ENCODE measurements around the gene MNX1. TPM values are rescaled to one million over a fixed set of nuclear protein-coding genes. Genes with fewer than 3 reads are reported as not detected.
A peak's percentile ranks its signal among the peaks of the same experiment; 100 is the strongest.

MNX1 gene
- total and polyA plus RNA-seq, 2 donors: 0.07 to 0.09 TPM

DNA sequence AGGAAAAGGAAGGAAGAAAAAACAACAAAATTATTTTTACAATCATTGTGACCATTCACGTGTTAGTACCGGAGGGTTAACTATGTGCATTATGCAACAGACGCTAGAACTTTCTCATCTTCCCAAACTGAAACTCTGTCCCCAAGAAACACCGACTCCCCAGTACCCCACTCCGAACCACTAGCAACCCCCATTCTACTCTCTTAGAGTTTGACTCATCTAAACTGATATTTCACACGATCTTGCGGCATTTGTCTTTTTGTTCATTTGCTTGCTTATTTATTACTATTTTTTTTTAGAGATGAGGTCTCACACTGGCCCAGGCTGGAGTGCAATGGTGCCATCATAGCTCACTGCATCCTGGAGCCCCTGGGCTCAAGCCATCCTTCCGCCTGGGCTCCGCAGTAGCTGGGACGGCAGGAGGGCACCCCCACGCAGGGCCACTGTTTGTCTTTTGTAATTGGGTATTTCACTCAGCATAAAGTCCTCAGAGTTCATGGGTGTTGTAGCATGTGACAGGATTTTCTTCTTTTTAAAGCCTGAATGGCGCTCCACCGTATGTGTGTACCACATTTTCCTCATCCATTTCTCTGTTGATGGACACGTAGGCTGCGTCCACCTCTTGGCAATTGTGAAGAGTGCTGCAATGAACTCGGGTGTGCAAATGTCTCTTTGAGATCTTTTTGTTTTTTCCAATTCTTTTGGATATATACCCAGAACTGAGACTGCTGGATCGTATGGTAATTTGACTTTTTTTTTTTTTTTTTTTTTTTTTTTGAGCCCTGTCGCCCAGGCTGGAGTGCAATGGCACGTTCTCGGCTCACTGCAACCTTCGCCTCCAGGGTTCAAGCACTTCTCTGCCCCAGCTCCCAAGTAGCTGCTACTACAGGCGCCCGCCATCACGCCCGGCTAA lies 9.5 kb downstream of the MNX1 start:
- Histone ChIP-seq H3K4me1 (ENCODE audit: control insufficient read depth in 2 of 2, insufficient read depth in 2 of 2, low read length in 2 of 2) (no peaks in the 10 kb centered on the region), H3K27me3 (ENCODE audit: control insufficient read depth in 2 of 2, insufficient read depth in 1 of 2, low read length in 1 of 2) (peaks cover 87 to 99% of the 10 kb centered on the region in 2 donors), H3K27ac (ENCODE audit: low read depth in 1 of 2, low read length in 1 of 2) (no peak overlapping the region), H3K4me3 (ENCODE audit: low read length in 2 of 2) (no peak overlapping the region), H3K36me3 (ENCODE audit: control insufficient read depth in 2 of 2, insufficient read depth in 2 of 2, low read length in 1 of 2) (no peaks in the 10 kb centered on the region), H3K9me3 (ENCODE audit: control insufficient read depth in 2 of 2, insufficient read depth in 1 of 2, low read length in 1 of 2) (peaks cover 0 to 3% of the 10 kb centered on the region in 2 donors)
- no peak for DNase-seq (ENCODE audit: low read depth in 6 of 9, low spot score in 9 of 9)
- WGBS: 15% methylated on average over 25 of the region's 25 CpGs

DNA sequence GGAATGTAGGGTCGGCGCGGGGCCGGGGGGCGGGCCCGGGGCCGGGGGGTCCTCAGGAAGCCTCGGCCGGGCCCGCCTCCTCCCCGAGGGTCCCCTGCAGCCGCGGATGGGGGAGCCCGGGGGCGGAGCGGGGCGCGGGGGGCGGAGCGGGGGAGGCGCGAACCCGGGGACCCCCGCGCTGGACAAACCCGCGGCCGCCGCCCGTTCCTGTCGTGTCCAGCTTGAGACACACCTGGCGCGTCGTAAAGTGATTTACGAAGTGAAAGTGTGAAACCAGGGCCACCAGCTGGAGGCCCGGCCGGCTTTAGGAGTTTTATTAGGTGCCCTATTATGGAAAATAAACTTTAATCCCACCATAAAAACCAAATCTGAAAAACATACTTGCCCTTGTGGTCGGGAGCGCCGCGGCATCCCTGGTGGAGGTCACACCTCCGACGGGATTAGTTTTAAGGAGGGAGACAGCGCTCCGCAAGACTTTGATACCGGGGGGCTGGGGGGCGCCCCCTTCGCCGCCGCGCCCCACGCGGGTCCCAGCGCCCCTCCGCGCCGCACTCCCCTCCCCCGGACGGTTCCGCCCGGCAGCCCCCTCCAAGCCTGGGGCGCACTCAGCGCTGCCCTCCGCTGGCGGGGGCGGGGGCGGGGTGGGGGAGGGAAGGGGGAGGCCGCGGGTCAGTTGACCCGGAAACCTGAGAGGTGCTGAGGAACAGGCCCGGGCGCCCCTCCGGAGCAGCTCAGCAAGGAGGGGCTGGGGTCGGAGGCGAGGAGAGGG lies 10.3 kb downstream of the MNX1 start:
- H3K4me3 ChIP-seq (ENCODE audit: low read length in 2 of 2): peak overlapping the region in 1 of 2 donors; percentile 48
- H3K27me3 ChIP-seq (ENCODE audit: control insufficient read depth in 2 of 2, insufficient read depth in 1 of 2, low read length in 1 of 2): peaks cover 79 to 98% of the 10 kb centered on the region in 2 donors
- H3K9me3 ChIP-seq (ENCODE audit: control insufficient read depth in 2 of 2, insufficient read depth in 1 of 2, low read length in 1 of 2): peaks cover 0 to 3% of the 10 kb centered on the region in 2 donors
- no peak for DNase-seq (ENCODE audit: low read depth in 6 of 9, low spot score in 9 of 9)
- no peaks in the 10 kb centered on the region for H3K36me3 ChIP-seq (ENCODE audit: control insufficient read depth in 2 of 2, insufficient read depth in 2 of 2, low read length in 1 of 2)
- 3% methylated on average over 74 of the region's 75 CpGs for WGBS
- H3K4me1 ChIP-seq (ENCODE audit: control insufficient read depth in 2 of 2, insufficient read depth in 2 of 2, low read length in 2 of 2): no peaks in the 10 kb centered on the region
- H3K27ac ChIP-seq (ENCODE audit: low read depth in 1 of 2, low read length in 1 of 2): no peak overlapping the region

DNA sequence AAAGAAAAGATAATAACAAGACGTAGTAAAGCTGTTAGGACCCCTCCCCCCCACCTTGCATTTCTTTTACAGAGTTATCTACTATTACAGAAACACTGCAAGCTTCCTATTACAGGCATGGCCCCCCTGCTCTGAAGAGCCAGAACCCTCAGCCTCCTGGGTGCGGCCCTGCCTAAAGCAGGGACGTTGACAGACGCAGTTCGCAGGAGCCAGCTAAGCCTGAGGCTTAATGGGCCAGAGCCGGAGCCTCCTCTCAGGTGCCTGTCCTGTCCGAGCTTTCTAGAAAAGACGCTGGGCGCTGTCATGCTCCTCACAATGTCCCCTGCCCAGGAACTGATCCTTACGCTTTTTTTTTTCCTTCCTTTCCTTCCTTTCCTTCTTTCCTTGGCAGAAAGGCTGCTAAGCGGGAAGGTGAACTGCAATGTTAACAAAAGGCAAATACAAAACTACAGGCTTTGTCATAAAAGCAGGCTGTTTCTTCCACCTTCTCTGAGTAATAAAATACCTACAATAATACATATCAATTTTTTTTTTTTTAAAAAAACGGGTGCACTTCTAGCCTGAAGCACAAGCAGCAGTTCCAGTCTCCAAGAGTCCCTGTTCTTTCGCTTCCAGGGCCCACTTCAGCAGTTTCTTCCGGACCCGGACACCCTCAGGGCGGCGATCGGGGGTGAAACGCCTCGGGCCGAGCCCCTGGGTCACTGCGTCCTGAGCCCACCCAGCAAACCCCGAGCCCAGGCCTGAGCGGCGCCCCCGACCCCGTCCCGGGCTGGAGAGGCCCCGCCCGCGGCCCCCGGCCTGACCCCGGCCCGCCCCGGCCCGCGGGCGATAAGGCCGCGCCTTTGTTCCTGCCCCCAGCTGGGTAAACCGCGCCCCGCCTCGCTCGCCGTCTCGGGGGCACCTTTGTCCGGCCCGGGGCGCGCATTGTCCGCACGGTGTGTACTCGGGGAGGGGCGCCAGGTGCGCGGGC lies 11.2 kb downstream of the MNX1 start:
- peaks cover 0 to 3% of the 10 kb centered on the region in 2 donors for H3K9me3 ChIP-seq (ENCODE audit: control insufficient read depth in 2 of 2, insufficient read depth in 1 of 2, low read length in 1 of 2)
- DNase-seq (ENCODE audit: low read depth in 6 of 9, low spot score in 9 of 9): no peak
- H3K36me3 ChIP-seq (ENCODE audit: control insufficient read depth in 2 of 2, insufficient read depth in 2 of 2, low read length in 1 of 2): no peaks in the 10 kb centered on the region
- H3K4me1 ChIP-seq (ENCODE audit: control insufficient read depth in 2 of 2, insufficient read depth in 2 of 2, low read length in 2 of 2): no peaks in the 10 kb centered on the region
- 7% methylated on average over 57 of the region's 57 CpGs for WGBS
- peak overlapping the region in 1 of 2 donors; percentile 48 for H3K4me3 ChIP-seq (ENCODE audit: low read length in 2 of 2)
- H3K27me3 ChIP-seq (ENCODE audit: control insufficient read depth in 2 of 2, insufficient read depth in 1 of 2, low read length in 1 of 2): peaks cover 70 to 97% of the 10 kb centered on the region in 2 donors
- H3K27ac ChIP-seq (ENCODE audit: low read depth in 1 of 2, low read length in 1 of 2): no peak overlapping the region

DNA sequence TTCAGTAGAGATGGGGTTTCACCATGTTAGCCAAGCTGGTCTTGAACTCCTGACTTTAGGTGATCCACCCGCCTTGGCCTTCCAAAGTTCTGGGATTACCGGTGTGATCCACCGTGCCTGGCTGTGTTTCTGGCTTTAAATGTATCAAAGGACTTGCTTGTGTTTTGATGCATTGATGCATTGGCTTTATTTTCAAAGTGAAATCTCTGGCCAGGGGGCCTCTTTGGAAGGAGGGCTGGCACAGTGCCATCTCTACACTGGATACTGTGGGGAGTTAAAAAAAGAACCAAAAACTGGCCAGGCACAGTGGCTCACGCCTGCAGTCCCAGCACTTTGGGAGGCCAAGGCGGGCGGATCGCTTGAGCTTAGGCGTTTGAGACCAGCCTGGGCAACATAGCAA lies 16.0 kb downstream of the MNX1 start:
- H3K36me3 ChIP-seq (ENCODE audit: control insufficient read depth in 2 of 2, insufficient read depth in 2 of 2, low read length in 1 of 2): no peaks in the 10 kb centered on the region
- 90% methylated on average over 8 of the region's 8 CpGs for WGBS
- DNase-seq (ENCODE audit: low read depth in 6 of 9, low spot score in 9 of 9): no peak
- no peak overlapping the region for H3K4me3 ChIP-seq (ENCODE audit: low read length in 2 of 2)
- no peak overlapping the region for H3K27ac ChIP-seq (ENCODE audit: low read depth in 1 of 2, low read length in 1 of 2)
- no peaks in the 10 kb centered on the region for H3K4me1 ChIP-seq (ENCODE audit: control insufficient read depth in 2 of 2, insufficient read depth in 2 of 2, low read length in 2 of 2)
- no peaks in the 10 kb centered on the region for H3K9me3 ChIP-seq (ENCODE audit: control insufficient read depth in 2 of 2, insufficient read depth in 1 of 2, low read length in 1 of 2)
- H3K27me3 ChIP-seq (ENCODE audit: control insufficient read depth in 2 of 2, insufficient read depth in 1 of 2, low read length in 1 of 2): peaks cover 27 to 88% of the 10 kb centered on the region in 2 donors

DNA sequence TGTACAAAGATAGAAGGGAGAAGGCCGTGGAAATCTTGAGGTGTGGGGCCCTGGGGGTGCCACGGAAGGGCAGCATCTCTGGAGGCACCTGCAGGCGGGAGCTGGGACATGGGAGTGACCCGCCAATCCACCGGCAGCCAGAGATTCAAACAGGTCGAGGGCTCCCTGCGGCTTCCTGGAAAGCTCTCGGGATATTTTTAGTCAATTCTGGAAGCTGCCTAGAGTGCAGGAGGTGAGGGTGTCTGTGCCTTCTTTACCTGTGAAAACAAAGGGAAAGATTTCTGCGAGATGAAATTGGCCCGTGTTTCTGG lies 16.6 kb downstream of the MNX1 start:
- Histone ChIP-seq H3K9me3 (ENCODE audit: control insufficient read depth in 2 of 2, insufficient read depth in 1 of 2, low read length in 1 of 2) (no peaks in the 10 kb centered on the region), H3K27ac (ENCODE audit: low read depth in 1 of 2, low read length in 1 of 2) (no peak overlapping the region), H3K27me3 (ENCODE audit: control insufficient read depth in 2 of 2, insufficient read depth in 1 of 2, low read length in 1 of 2) (peaks cover 26 to 84% of the 10 kb centered on the region in 2 donors), H3K4me3 (ENCODE audit: low read length in 2 of 2) (no peak overlapping the region), H3K36me3 (ENCODE audit: control insufficient read depth in 2 of 2, insufficient read depth in 2 of 2, low read length in 1 of 2) (no peaks in the 10 kb centered on the region), H3K4me1 (ENCODE audit: control insufficient read depth in 2 of 2, insufficient read depth in 2 of 2, low read length in 2 of 2) (no peaks in the 10 kb centered on the region)
- WGBS: 81% methylated on average over 10 of the region's 10 CpGs
- no peak for DNase-seq (ENCODE audit: low read depth in 6 of 9, low spot score in 9 of 9)

DNA sequence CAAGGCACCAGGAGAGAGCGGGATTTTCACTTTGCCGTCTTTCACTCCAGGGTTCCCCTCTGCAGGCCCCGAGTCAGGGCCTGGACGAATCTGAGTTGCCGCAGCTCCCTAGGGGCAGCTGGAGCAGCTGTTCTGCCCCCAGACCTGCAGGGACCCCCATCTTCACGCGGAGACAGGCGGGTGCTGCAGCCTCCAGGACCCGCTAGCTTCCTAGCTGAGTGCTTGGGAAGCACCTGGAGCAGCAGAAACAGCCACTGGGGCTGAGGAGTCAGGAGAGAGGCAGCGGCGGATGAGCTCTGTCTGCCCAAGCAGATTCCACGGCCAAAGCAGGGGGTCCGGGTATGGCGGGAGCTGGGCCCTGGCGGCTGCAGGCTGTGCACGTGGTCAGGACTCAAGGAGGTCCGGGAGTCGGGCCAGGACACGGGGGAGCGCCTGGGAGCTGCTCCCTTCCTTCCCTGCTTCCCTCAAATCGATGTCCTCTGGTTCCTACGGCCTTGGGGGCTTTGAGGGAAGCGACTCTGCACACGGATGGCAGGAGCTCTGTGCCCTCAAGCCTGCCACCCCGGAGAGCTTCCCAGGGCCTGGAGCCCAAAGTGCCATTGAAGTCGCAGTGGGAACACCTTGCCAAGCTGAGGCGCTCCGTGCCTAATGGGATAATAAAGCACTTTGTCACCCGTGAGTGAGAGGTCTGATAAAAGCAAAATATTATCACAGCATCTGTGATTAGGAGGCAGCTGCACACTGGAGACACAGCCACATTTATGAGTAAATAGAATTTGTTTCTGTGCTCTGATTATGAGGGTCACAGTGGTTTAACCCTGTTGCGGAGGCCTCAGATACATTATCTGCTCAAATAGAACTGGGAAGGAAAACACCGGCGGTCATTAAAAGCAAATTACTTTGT lies 17.2 kb downstream of the MNX1 start:
- Histone ChIP-seq H3K27ac (ENCODE audit: low read depth in 1 of 2, low read length in 1 of 2) (no peak overlapping the region), H3K4me3 (ENCODE audit: low read length in 2 of 2) (no peak overlapping the region), H3K4me1 (ENCODE audit: control insufficient read depth in 2 of 2, insufficient read depth in 2 of 2, low read length in 2 of 2) (no peaks in the 10 kb centered on the region), H3K36me3 (ENCODE audit: control insufficient read depth in 2 of 2, insufficient read depth in 2 of 2, low read length in 1 of 2) (no peaks in the 10 kb centered on the region), H3K9me3 (ENCODE audit: control insufficient read depth in 2 of 2, insufficient read depth in 1 of 2, low read length in 1 of 2) (no peaks in the 10 kb centered on the region), H3K27me3 (ENCODE audit: control insufficient read depth in 2 of 2, insufficient read depth in 1 of 2, low read length in 1 of 2) (peaks cover 20 to 82% of the 10 kb centered on the region in 2 donors)
- WGBS: 69% methylated on average over 32 of the region's 32 CpGs
- no peak for DNase-seq (ENCODE audit: low read depth in 6 of 9, low spot score in 9 of 9)

DNA sequence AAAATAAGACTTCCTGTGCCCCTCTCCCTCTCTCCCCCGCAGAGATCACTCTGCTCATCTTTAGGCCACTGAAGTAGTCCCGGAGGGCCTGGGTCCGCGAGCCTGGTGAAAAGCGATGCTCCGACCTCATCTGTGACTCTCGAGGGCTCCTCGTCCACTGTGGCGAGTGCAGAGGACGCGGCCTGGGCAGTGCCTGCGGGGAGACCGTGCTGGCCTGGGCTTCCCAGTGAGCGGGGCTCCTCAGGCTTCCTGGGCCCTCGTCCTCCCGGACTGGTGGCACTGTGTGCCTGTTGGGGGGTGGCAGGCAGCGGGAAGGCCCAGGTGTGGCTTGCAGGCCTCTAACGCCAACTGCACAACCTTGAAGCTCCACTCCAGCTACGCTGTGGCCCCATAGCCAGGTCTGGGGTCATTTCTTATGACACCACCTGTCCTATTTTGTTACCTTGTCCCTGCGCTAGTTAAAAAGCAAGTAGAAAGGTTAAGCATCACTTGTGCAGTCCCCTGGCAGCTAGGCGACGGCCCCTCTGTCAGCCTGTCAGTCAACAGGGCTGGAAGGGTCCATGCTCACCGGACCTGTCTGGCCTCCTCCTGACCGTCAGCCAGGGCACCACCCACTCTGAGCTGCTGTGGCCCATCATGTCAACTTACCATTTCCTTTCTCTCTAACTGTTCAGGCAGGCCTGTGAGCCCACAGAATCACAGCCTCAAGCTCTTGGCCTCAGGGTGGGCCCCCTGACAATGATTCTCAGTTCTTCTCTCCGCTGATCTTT lies 20.5 kb downstream of the MNX1 start:
- DNase-seq (ENCODE audit: low read depth in 6 of 9, low spot score in 9 of 9): no peak
- H3K4me3 ChIP-seq (ENCODE audit: low read length in 2 of 2): no peak overlapping the region
- H3K4me1 ChIP-seq (ENCODE audit: control insufficient read depth in 2 of 2, insufficient read depth in 2 of 2, low read length in 2 of 2): no peaks in the 10 kb centered on the region
- no peaks in the 10 kb centered on the region for H3K9me3 ChIP-seq (ENCODE audit: control insufficient read depth in 2 of 2, insufficient read depth in 1 of 2, low read length in 1 of 2)
- no peaks in the 10 kb centered on the region for H3K36me3 ChIP-seq (ENCODE audit: control insufficient read depth in 2 of 2, insufficient read depth in 2 of 2, low read length in 1 of 2)
- peaks cover 4 to 51% of the 10 kb centered on the region in 2 donors for H3K27me3 ChIP-seq (ENCODE audit: control insufficient read depth in 2 of 2, insufficient read depth in 1 of 2, low read length in 1 of 2)
- 93% methylated on average over 25 of the region's 25 CpGs for WGBS
- H3K27ac ChIP-seq (ENCODE audit: low read depth in 1 of 2, low read length in 1 of 2): no peak overlapping the region

All from thymus (tissue), 11 donors.